Activated T-cell treated with anti-CD3 and anti-CD28 coated beads, Interleukin-2, amount 50 U/mL, for 4 hours (primary cell): ENCODE data around the gene GPR157. TPM values are rescaled to one million over a fixed set of nuclear protein-coding genes. Genes with fewer than 3 reads are reported as not detected.
"Not testable (repeated sequence)": the region's sequence is repeated elsewhere in the genome, so short reads cannot be mapped to it uniquely, and the experiment has no call there.

Source experiments
- ATAC-seq, 2 donors: fragments of 200-7000 bp; cut with Tn5 transposase; one replicate each; pipeline ENCODE4 v1.10.0; 2021
- DNase-seq: peaks from one replicate; pipeline ENCODE4 v3.0.0-alpha.2; 2020
- H3K27me3 Mint-ChIP-seq: one replicate; pipeline ENCODE4 v1.8.0; 2021; ENCODE audit warnings: low read depth, mixed read lengths
- H3K36me3 Mint-ChIP-seq: one replicate; pipeline ENCODE4 v1.8.0; 2022; ENCODE audit warnings: mixed read lengths; ENCODE audit not compliant: insufficient read depth
- H3K4me1 Mint-ChIP-seq: one replicate; pipeline ENCODE4 v1.8.0; 2021; ENCODE audit warnings: low read depth, mixed read lengths
- H3K4me3 Mint-ChIP-seq: one replicate; pipeline ENCODE4 v1.8.0; 2021; ENCODE audit warnings: mild to moderate bottlenecking, moderate library complexity, mixed read lengths
- H3K9me3 Mint-ChIP-seq: one replicate; pipeline ENCODE4 v1.8.0; 2021; ENCODE audit warnings: mixed read lengths
- total RNA-seq, 3 donors: library from RNA; stranded (reverse); gene quantifications; one replicate each; pipeline ENCODE4 v1.2.1, GENCODE V29; 2021

GPR157 gene
- total RNA-seq, 3 donors from 2014 or later, result 1.5 to 5.3 (median 2.9) TPM

DNA sequence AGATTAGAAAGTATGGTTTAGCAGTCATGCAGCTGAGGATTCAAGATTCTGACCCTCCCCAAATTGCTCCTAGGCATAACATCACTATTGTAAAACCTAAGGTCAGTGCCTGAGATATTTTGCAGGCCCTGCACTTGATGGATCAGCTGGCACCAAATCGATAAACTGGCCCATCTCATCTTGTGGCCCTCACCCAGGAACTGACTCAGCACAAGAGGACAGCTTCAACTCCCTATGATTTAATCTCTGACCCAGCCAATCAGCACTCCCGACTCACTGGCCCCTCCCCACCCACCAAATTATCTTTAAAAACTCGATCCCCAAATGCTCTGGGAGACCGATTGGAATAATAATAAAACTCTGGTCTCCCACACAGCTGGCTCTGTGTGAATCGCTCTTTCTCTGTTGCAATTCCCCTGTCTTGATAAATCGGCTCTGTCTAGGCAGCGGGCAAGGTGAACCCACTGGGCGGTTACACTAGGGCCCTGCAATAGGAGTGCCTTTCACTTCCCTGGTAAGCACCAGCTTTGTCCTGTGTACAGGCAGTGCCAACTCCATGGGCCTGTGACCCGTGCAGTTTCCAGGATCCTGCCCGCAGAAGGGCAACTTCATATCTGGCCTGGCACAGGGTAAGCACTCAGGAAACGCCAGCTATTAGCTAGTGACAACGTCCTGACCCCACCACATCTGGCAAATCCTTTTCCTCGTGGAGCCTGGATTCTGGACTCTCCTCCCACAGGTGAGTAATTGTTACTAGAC is 30.8 kb downstream of the GPR157 start:
- ATAC-seq, result no peak
- Mint-ChIP-seq H3K4me1 (no peaks in the 10 kb centered on the region), H3K27me3 (no peaks in the 10 kb centered on the region), H3K36me3 (peaks cover 3% of the 10 kb centered on the region), H3K9me3 (no peaks in the 10 kb centered on the region), H3K4me3 (no peak overlapping the region)
- no peak for DNase-seq

DNA sequence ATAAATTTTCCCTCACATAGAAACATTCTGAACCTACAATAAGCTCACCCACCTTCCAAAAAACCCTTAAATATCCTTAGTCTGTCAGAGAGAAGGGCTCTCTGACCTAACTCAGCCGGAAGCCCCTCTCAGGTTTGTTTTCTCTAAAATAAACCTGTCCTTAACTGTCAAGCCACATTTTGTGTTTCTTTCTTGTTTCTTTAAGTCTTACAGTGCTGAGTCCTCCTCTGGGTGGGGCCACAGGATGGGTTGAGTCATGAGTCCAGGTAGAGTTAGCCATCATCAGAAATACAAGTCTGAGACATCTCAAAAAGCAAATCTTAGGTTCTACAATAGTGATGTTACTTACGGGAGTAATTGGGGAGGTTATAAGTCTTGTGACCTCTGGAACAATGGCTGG is 33.1 kb downstream of the GPR157 start:
- H3K4me1 Mint-ChIP-seq, result no peaks in the 10 kb centered on the region
- DNase-seq, result no peak

DNA sequence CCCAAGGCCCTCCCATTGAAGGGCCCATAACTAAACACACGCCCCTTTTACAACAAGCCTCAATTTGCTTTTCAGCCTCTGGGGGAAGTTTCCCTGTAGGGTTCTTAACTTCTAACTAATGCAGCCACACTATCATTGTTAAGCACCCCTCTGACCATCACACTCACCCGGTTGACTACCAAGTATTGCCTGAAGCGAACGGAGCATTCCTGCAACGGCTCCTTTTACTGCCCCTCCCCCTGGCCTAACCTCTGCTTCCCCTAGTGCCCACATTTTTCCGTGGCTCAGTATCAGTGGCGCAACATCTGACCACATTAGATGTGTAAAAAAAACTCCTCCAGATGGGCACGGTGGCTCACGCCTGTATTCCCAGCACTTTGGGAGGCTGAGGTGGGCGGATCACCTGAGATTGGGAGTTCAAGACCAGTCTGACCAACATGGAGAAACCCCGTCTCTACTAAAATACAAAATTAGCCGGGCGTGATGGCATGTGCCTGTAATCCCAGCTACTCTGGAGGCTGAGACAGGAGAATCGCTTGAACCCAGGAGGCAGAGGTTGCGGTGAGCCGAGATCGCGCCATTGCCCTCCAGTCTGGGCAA is 34.8 kb downstream of the GPR157 start:
- DNase-seq, H3K27me3 Mint-ChIP-seq, H3K4me1 Mint-ChIP-seq, H3K9me3 Mint-ChIP-seq, H3K36me3 Mint-ChIP-seq, H3K4me3 Mint-ChIP-seq, ATAC-seq: not testable (repeated sequence)

More for the DNA sequence above, 33.1 kb downstream of the GPR157 start:
- H3K36me3 Mint-ChIP-seq, result no peaks in the 10 kb centered on the region
- H3K9me3 Mint-ChIP-seq, result no peaks in the 10 kb centered on the region
- no peak for ATAC-seq
- H3K27me3 Mint-ChIP-seq, result no peaks in the 10 kb centered on the region
- H3K4me3 Mint-ChIP-seq, result no peak overlapping the region

DNA sequence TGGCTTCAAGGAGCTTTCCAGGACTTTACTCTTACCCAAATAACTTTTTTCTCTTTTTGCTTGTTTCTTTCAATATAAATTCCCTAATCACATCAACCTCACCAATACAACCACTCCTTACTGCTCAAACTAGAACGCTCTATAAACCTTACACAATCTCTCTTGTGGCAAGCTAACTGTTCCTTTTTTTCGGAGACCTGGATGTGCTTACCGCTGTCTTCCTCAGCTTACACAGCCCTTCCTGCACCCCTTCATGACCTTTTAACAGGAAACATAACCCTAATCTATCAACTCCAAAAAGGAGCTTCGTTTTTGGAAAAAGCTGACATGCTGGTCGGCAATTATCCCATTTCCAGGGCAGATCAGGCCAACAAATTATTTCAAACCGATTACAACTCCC is 35.3 kb downstream of the GPR157 start:
- H3K4me3 Mint-ChIP-seq, result no peak overlapping the region
- no peaks in the 10 kb centered on the region for H3K4me1 Mint-ChIP-seq
- ATAC-seq, result no peak
- DNase-seq, result no peak
- H3K27me3 Mint-ChIP-seq, result peaks cover 5% of the 10 kb centered on the region
- no peaks in the 10 kb centered on the region for H3K36me3 Mint-ChIP-seq
- H3K9me3 Mint-ChIP-seq, result no peaks in the 10 kb centered on the region

DNA sequence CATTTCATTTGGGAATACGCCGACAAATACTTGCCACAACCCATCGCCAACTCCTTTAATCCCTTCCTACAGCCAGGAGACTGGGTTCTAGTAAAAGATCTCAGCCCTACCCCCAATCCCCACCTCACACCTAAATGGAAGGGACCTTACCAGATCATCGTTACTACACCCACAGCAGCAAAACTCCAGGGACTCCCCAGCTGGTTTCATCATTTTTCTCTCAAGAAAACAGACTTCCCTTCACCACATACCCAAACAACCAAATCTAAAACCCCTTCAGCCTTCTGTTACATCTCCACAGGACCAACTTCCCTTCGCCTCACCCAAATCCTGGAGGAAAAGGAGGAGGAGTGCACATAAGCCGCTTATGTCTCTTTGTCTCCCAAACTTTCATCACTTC is 35.8 kb downstream of the GPR157 start:
- Mint-ChIP-seq H3K4me3 (no peak overlapping the region), H3K9me3 (no peaks in the 10 kb centered on the region), H3K27me3 (peaks cover 5% of the 10 kb centered on the region), H3K4me1 (no peaks in the 10 kb centered on the region), H3K36me3 (no peaks in the 10 kb centered on the region)
- no peak for DNase-seq
- ATAC-seq, result no peak

DNA sequence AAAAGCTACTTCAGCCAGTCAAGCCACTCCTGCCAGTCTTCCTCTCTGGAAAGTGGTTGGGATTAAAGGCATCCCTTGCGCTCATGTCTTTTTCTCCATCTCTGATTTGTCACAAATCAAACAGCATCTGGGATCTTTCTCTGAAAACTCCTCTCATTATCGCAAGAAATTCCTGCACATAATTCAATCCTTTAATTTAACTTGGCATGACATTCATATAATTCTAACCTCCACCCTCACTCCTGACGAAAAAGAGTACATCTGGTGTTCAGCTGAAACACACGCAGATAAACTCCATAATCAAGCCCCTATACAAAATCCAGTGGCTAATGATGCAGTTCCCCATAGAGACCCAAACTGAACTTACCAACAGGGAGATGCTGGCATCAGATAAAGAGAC is 40.1 kb downstream of the GPR157 start:
- ATAC-seq, result no peak
- peaks cover 9% of the 10 kb centered on the region for H3K27me3 Mint-ChIP-seq
- H3K4me1 Mint-ChIP-seq, result peaks cover 2% of the 10 kb centered on the region
- H3K9me3 Mint-ChIP-seq, result no peaks in the 10 kb centered on the region
- H3K4me3 Mint-ChIP-seq, result no peak overlapping the region
- H3K36me3 Mint-ChIP-seq, result peaks cover 2% of the 10 kb centered on the region
- DNase-seq, result no peak

DNA sequence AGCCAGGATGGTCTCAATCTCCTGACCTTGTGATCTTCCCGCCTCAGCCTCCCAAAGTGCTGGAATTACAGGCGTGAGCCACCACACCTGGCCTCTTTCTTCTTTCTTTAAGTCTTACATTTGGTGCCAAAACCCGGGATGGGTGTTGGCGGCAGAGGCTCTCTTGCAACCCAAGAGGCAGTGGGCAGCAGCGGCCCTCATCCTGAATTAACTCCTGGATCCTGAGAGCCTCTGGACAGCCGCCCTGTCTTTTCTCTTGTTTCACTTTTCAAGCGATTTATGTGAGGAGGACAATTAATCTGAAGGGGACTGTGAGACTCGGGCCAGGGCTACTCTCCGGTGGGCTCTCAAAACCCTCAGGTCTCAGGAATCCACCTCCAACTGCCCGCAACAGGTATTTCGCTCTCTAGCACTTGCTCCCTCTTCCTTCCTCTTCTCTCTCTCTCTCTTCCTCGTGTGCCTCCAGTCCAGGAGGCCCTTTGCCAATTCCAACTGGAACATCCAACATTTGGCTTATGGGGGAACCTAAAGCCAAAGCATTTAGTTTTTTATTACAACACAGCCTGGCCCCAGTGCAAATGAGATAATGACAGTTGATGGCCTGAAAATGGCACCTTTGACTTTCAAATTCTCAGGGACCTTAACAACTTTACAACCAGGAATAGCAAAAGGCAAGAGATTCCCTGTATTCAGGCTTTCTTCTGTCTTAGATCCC is 41.3 kb downstream of the GPR157 start:
- ATAC-seq, result no peak
- H3K9me3 Mint-ChIP-seq, result no peaks in the 10 kb centered on the region
- H3K4me1 Mint-ChIP-seq, result peaks cover 9% of the 10 kb centered on the region
- DNase-seq, result no peak
- H3K36me3 Mint-ChIP-seq, result peaks cover 2% of the 10 kb centered on the region
- peaks cover 9% of the 10 kb centered on the region for H3K27me3 Mint-ChIP-seq
- no peak overlapping the region for H3K4me3 Mint-ChIP-seq

DNA sequence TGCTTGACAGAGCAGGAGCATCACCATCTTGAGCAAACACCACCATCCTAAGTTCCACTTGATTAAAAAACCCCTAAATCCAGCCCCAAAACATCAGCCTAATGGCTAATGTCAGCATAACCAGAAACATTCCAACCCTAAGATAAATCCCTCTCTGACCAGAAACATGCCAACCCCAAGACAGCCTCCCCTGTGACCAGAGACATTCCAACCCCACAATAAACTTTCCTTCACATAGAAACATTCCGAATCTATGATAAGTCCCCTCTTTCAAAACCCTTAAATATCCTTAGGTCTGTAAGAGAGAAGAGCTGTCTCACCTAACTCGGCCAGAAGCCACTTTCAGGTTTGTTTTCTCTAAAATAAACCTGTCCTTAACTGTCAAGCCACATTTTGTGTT is 42.1 kb downstream of the GPR157 start:
- peaks cover 2% of the 10 kb centered on the region for H3K36me3 Mint-ChIP-seq
- peaks cover 11% of the 10 kb centered on the region for H3K4me1 Mint-ChIP-seq
- H3K4me3 Mint-ChIP-seq, result no peak overlapping the region
- ATAC-seq (no peak), DNase-seq (no peak)
- peaks cover 9% of the 10 kb centered on the region for H3K27me3 Mint-ChIP-seq
- no peaks in the 10 kb centered on the region for H3K9me3 Mint-ChIP-seq

DNA sequence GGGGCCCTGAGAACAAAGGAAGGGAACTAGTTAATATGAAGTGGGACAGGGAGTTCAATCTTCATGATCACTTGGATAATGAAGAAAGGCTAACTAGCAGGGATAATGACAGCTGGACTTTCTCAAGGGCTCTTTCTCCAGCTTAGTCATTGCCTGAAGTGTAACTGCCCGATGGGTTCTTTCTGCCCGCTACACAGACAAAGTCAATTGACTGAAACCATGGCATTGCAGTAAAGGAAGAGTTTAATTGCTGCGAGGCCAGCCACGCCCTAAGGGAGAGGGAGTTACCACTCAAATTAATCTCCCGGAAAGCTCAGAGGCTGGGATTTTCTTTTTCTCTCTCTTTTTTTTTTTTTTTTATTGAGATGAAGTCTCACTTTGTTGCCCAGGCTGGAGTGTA is 42.9 kb downstream of the GPR157 start:
- no peak overlapping the region for H3K4me3 Mint-ChIP-seq
- peaks cover 11% of the 10 kb centered on the region for H3K4me1 Mint-ChIP-seq
- no peaks in the 10 kb centered on the region for H3K9me3 Mint-ChIP-seq
- DNase-seq, result no peak
- H3K36me3 Mint-ChIP-seq, result peaks cover 2% of the 10 kb centered on the region
- ATAC-seq, result no peak
- H3K27me3 Mint-ChIP-seq, result peaks cover 9% of the 10 kb centered on the region

DNA sequence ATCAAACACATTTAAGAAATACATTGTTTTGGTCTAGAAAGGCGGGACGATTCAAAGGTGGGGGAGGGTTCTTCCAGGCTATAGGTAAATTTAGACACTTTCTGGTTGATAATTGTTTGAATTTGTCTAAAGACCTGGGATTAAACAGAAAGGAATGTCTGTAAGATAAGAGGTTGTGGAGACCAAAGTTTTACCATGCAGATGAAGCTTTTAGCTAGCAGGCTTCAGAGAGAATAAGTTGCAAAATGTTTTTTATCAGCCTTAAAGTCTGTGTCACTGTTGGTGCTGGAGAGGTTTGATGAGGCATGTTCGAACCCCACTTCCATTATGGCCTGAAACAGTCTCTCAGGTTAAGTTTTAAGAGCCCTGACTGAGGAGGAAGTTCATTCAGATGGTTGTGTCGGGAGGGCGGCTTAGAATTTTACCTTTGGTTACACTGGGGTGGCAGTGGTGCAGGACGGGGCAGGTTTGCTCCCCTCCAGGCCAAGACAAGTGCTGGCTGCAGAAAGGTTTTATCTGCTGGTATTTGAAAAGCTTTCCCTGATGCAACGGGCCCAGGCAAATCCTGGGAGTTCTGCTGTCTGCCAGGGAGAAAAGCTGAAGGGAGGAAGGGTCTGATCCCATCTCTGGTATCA is 43.5 kb downstream of the GPR157 start:
- Mint-ChIP-seq H3K27me3 (peaks cover 9% of the 10 kb centered on the region), H3K4me3 (no peak overlapping the region), H3K4me1 (peaks cover 11% of the 10 kb centered on the region), H3K9me3 (no peaks in the 10 kb centered on the region), H3K36me3 (peaks cover 2% of the 10 kb centered on the region)
- DNase-seq, result no peak
- ATAC-seq, result no peak

DNA sequence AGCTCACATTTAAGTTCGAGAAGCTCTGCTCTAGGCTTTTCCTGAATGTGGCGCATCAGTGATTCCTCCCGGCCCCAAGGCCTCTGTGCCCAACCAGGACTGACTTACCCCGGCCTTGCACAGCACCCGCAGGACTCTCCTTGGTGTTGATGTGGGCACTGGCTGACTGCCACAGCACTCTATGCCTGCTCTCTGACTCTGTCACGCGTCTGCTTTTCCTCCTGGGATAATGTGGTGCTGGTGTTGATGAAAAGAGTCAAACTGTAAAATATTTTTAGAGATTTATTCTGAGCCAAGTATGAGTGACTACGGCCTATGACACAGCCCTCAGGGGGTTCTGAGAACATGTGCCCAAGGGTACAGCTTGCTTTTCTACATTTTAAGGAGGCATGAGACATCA is 44.0 kb downstream of the GPR157 start:
- Mint-ChIP-seq H3K36me3 (peaks cover 2% of the 10 kb centered on the region), H3K9me3 (no peaks in the 10 kb centered on the region), H3K27me3 (peaks cover 9% of the 10 kb centered on the region), H3K4me3 (no peak overlapping the region), H3K4me1 (peaks cover 15% of the 10 kb centered on the region)
- no peak for ATAC-seq
- DNase-seq, result no peak

DNA sequence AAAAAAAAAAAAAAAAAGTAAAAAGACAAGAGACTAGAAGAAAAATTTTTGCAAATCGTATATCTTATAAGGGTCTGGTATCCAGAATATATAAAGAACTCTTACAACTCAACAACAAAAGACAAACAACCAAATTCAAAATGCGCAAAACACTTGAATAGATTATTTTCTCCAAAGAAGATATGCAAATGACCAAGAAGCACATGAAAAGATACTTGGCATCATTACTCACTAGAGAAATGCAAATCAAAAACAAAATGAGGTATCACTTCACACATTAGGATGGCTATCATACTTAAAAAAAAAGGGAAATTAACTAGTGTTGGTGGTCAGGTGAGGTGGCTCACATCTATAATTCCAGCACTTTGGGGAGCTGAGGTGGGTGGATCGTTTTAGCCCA is 47.4 kb downstream of the GPR157 start:
- no peaks in the 10 kb centered on the region for H3K36me3 Mint-ChIP-seq
- no peak for DNase-seq

DNA sequence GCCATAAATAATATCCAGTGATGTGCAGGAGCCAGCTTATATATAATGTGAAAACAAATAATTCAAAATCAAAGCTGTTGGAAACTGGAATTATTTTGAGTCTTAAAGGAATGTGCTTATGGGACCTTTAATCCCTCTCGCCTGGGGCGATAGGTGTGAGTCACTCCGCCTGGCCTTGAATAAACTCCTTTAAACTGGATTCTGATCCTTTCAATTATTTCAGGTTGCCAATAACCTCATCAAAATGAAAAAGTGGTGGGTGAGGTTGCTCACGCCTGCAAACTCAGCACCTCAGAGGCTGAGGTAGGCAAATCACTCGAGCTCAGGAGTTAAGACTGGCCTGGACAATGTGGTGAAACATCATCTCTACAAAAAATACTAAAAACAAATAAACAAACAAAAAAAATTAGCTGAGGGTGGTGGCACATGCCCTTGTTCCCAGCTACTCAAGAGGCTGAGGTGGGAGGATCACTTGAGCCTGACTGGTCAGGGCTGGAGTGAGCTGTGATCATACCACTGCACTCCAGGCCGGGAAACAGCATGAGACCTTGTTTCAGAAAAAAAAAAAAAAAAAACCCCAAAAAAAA is 48.1 kb downstream of the GPR157 start:
- Mint-ChIP-seq H3K4me1 (peaks cover 38% of the 10 kb centered on the region), H3K4me3 (no peak overlapping the region), H3K9me3 (no peaks in the 10 kb centered on the region), H3K27me3 (peaks cover 18% of the 10 kb centered on the region), H3K36me3 (no peaks in the 10 kb centered on the region)
- DNase-seq (no peak), ATAC-seq (no peak)

More for the DNA sequence above, 47.4 kb downstream of the GPR157 start:
- peaks cover 32% of the 10 kb centered on the region for H3K4me1 Mint-ChIP-seq
- peaks cover 12% of the 10 kb centered on the region for H3K27me3 Mint-ChIP-seq
- no peak overlapping the region for H3K4me3 Mint-ChIP-seq
- no peak for ATAC-seq
- no peaks in the 10 kb centered on the region for H3K9me3 Mint-ChIP-seq

DNA sequence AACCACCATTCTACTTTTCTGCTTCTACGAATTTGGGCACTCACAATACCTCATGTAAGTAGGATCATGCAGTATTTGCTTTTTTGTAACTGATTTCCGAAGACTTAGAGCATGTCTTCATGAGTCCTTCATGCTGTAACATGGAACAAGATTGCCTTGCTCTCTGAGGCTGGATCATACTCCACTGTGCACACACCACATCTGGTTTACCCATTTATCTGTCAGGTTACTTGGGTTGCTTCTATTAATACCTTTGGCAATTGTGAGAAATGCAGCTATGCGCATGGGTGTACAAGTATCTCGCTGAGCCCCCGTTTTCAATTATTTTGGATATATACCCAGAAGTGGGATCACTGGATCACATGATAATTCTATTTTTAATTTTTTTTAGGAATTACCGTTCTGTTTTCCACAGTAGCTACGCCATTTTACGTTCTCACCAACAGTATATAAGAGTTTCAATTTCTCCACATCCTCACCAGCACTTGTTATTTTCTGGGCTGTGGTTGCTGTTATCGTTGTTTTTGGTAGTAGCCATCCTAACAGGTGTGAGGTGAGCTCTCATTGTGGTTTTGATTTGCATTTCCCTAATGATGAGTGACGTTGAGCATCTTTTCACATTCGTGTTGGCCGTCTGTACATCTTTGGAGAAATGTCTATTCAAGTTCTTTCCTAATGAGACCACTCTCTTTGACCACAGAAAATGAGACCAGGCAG is 48.8 kb downstream of the GPR157 start:
- Mint-ChIP-seq H3K27me3 (peaks cover 21% of the 10 kb centered on the region), H3K4me3 (no peak overlapping the region)

More for the DNA sequence above, 48.8 kb downstream of the GPR157 start:
- no peak for DNase-seq
- H3K4me1 Mint-ChIP-seq, result peaks cover 41% of the 10 kb centered on the region
- ATAC-seq, result no peak
- H3K36me3 Mint-ChIP-seq, result no peaks in the 10 kb centered on the region
- no peaks in the 10 kb centered on the region for H3K9me3 Mint-ChIP-seq
